ENCODE results near the gene ADCK2.

- TF ChIP-seq POLR2AphosphoS5 (IDR thresholded peaks at IDR 0.05) (no peak), CTCF (IDR thresholded peaks at IDR 0.05) (no peak)
Observed at GRCh38 chr7:140638173-140638791, 34.5 kb upstream of the ADCK2 start.
